Adrenal gland (tissue), 5 donors: ENCODE data around the gene RSL1D1.

Experiments
- CTCF ChIP-seq, 6 experiments: fragments of 450-650 bp in 4 of 6; fragments of 200-600 bp in 2 of 6; sonication (generic) in 1 of 6; IDR thresholded peaks; 1 replicate in 5 of 6; 2 replicates in 1 of 6; pipeline versions ENCODE4 v1.5.1 to v1.8.0; 2016 to 2021; ENCODE audit warnings: antibody characterized with exemption in 6 of 6, mild to moderate bottlenecking in 2 of 6, moderate library complexity in 1 of 6
- POLR2A ChIP-seq, 2 donors: fragments of 450-650 bp; IDR thresholded peaks; one replicate each; pipeline ENCODE4 v1.6.1; 2017; ENCODE audit warnings: antibody characterized with exemption in 2 of 2, mild to moderate bottlenecking in 2 of 2, moderate library complexity in 1 of 2
- donor health status: DM: no; HTN: no; CAD: no.

DNA sequence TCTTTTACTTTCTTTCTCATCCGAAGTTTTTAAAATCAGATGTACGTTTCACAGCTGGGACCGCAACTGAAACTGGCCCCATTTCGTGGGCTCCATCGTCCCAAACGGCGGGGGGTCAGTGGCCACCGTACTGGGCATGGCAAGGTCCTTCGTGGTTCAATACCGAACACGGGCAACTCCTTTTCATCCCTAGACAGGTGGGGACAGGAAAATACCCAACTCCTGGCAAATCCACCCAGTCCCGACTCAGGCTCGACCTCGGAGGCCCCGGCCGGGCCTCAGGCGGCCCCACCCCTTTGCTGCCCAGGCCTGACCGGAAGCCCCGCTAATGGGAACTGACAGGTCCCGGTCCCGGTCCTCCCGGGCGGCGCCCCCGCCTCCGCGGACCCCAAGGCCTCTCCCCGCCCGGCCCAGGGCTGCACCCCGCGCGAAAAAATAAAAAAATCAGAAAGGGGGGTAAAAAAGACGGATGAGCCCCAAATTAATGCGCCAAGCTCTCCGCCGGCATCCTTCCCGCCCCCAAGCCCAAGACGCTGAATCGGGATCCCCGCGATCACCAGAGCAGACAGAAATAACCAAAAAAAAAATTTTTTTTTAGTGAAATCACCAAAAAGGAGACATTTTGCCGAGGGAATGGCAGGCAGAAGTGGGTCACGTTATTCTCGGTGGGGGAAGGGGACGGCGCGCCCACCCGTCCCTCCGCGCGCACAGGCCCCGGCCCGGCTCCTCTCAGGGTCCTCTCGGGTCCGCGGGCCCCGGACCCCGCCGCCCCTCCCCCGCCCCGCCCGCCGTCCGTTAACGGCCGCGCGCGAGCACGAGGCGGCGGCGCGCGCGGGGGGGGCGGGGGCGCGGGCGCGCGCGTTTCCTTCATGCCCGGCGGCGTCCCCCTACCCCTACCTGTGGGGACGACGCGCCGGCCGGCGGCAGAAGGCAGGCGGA lies 54.8 kb downstream of the RSL1D1 start:
- TF ChIP-seq CTCF (IDR thresholded peaks at IDR 0.05): no peak
- TF ChIP-seq POLR2A (IDR thresholded peaks at IDR 0.05): peak in 1 of 2 donors; percentile 29
